Neural crest cell (in vitro differentiated cells): ENCODE measurements around the gene MINAR2. TPM values are rescaled to one million over a fixed set of nuclear protein-coding genes. Genes with fewer than 3 reads are reported as not detected.

Experiments
- DNase-seq: peaks from one replicate; pipeline ENCODE4 v3.0.0; 2021; ENCODE audit warnings: low read depth, mixed read lengths, low spot score
- H3K27ac Mint-ChIP-seq: one replicate; pipeline ENCODE4 v1.8.0; 2021; ENCODE audit warnings: mild to moderate bottlenecking, mixed read lengths; ENCODE audit not compliant: unreplicated experiment
- H3K27me3 Mint-ChIP-seq: 2 replicates; pipeline ENCODE4 v1.8.0; 2021; ENCODE audit warnings: low read depth, mild to moderate bottlenecking, mixed read lengths
- H3K36me3 Mint-ChIP-seq: 2 replicates; pipeline ENCODE4 v1.8.0; 2021; ENCODE audit warnings: low read depth, mild to moderate bottlenecking, mixed read lengths
- H3K4me1 Mint-ChIP-seq: 2 replicates; pipeline ENCODE4 v1.8.0; 2021; ENCODE audit warnings: mixed read lengths
- H3K4me3 Mint-ChIP-seq: one replicate; pipeline ENCODE4 v1.8.0; 2021; ENCODE audit warnings: mild to moderate bottlenecking, mixed read lengths
- H3K9me3 Mint-ChIP-seq: 2 replicates; pipeline ENCODE4 v1.8.0; 2021; ENCODE audit warnings: mixed read lengths
- long read RNA-seq: library from polyadenylated mRNA; unstranded; transcript quantifications from one replicate; pipeline ENCODE4 v2.0.0, GENCODE V29; 2020
- total RNA-seq: library from RNA; stranded (reverse); gene quantifications from 2 replicates; pipeline ENCODE4 v1.2.1, GENCODE V29; 2021
- TF ChIP-seq, protein P1 (sequence below): fragments of 200-600 bp; sonication (generic); conservative IDR thresholded peaks from 2 replicates; pipeline ENCODE4 v1.5.0; 2021; ENCODE audit warnings: antibody characterized with exemption, mild to moderate bottlenecking

The MINAR2 gene, protein sequence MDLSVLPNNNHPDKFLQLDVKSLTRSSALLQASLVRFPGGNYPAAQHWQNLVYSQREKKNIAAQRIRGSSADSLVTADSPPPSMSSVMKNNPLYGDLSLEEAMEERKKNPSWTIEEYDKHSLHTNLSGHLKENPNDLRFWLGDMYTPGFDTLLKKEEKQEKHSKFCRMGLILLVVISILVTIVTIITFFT
- total RNA-seq = 0.09 TPM in 1 of 2 replicates, not detected in the other
- long read RNA-seq = 0 reads

DNA sequence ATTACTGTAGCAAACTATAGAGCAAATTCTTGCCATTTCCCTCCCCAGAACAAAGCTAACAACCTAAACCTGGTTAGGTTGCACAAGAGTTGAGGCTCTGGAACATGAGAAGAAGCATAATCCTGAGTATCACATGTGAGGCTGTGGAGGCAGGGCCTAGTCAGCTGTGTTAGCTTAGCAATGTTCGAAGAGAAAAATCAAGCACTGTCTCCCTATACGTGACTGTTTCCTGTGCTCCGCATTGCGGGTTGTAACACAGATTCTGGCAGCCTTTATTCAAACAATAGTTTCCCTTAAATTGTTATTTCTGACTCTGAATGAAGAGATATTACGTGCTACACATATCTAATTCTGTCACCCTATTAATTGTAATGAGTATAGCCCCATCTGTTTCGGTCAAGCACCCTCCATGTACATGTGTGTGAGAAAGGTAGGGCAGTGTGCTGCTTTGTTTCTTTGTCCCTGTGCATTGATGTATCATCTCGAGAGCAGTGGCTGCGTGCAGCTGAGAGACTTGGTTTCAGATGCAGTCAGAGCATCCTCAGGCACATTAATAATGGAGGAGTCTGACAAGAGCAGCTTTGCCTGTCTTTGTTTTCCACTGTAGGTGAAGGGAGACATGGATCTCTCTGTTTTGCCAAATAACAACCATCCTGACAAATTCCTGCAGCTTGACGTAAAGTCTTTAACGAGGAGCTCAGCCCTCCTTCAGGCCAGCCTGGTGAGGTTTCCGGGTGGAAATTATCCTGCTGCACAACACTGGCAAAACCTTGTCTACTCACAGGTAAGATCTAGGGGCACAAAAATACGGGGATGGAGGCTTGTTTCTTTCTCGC is at the start of gene MINAR2:
Gene MINAR2, plus strand, starts transcription at position 523 of the 836 bp plus-strand sequence. Its CDS starts 97 bp downstream, at position 620.
- Mint-ChIP-seq H3K4me1 (peaks cover 10% of the 10 kb centered on the region), H3K9me3 (no peaks in the 10 kb centered on the region), H3K36me3 (no peaks in the 10 kb centered on the region), H3K4me3 (no peak within 1 kb of the TSS), H3K27ac (no peak within 1 kb of the TSS), H3K27me3 (no peaks in the 10 kb centered on the region)
- no peak for DNase-seq
- TF ChIP-seq, protein P1, sequence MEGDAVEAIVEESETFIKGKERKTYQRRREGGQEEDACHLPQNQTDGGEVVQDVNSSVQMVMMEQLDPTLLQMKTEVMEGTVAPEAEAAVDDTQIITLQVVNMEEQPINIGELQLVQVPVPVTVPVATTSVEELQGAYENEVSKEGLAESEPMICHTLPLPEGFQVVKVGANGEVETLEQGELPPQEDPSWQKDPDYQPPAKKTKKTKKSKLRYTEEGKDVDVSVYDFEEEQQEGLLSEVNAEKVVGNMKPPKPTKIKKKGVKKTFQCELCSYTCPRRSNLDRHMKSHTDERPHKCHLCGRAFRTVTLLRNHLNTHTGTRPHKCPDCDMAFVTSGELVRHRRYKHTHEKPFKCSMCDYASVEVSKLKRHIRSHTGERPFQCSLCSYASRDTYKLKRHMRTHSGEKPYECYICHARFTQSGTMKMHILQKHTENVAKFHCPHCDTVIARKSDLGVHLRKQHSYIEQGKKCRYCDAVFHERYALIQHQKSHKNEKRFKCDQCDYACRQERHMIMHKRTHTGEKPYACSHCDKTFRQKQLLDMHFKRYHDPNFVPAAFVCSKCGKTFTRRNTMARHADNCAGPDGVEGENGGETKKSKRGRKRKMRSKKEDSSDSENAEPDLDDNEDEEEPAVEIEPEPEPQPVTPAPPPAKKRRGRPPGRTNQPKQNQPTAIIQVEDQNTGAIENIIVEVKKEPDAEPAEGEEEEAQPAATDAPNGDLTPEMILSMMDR = no peak

DNA sequence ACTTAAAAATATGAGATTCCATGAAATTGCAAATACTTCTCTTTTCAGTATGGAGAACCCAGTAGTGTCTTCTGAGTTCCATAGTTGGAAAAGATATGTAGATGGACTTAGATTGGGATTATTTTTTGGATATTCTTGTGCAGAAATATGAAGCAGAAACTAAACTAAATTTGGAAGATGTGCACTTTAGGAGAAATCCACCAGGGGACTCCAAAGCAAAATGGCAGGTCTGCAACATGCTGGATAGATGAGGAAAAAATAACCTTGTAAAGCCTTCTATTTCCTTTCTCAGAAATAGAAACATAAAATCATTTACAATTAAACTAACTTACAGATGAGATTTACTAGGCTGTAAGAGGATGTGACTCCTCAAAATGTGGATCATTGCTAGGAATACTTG is 49.2 kb upstream of the MINAR2 start:
- no peaks in the 10 kb centered on the region for H3K9me3 Mint-ChIP-seq
- no peaks in the 10 kb centered on the region for H3K36me3 Mint-ChIP-seq
- TF ChIP-seq, protein P1 = peak; percentile 37
- no peak overlapping the region for H3K4me3 Mint-ChIP-seq
- H3K27ac Mint-ChIP-seq = no peak overlapping the region
- DNase-seq = no peak
- H3K27me3 Mint-ChIP-seq = no peaks in the 10 kb centered on the region
- no peaks in the 10 kb centered on the region for H3K4me1 Mint-ChIP-seq

DNA sequence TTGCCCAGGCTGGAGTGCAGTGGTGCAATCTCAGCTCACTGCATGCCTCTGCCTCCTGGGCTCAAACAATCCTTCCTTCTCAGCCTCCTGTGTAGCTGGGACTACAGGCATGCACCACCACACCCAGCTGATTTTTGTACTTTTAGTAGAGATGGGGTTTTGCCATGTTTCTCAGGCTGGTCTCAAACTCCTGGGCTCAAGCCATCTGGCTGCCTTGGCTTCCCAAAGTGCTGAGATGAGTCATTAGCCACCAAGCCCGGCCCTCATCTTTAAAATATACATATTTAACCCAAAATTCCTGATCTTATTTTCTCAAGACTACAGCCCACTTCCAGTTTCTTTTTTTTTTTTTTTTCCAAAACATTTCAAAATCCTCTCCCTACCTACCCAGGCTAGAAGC is 31.7 kb upstream of the MINAR2 start:
- H3K36me3 Mint-ChIP-seq = no peaks in the 10 kb centered on the region
- H3K9me3 Mint-ChIP-seq = no peaks in the 10 kb centered on the region
- no peak overlapping the region for H3K27ac Mint-ChIP-seq
- no peak overlapping the region for H3K4me3 Mint-ChIP-seq
- no peak for DNase-seq
- H3K27me3 Mint-ChIP-seq = no peaks in the 10 kb centered on the region
- TF ChIP-seq, protein P1 = no peak
- H3K4me1 Mint-ChIP-seq = no peaks in the 10 kb centered on the region

DNA sequence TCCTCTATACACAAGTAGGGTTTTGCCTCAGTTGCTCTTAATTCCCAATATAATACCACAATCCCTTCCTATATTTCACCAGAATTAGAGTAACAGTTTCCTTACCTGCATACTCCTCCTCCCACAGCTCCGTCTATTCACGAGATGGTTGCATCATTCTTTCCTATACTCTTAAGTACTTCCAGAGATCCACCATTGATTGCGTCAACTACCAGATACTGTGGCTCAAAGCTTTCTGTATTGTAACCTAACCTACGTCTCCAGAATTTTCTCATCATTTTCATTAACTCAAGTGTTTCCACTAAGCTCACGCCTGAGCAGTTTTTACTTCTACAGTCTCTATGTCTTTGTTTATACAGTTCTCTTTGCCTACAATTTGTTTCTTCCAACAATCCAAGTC is 31.2 kb upstream of the MINAR2 start:
- DNase-seq = no peak
- Mint-ChIP-seq H3K27ac (no peak overlapping the region), H3K36me3 (no peaks in the 10 kb centered on the region), H3K4me3 (no peak overlapping the region), H3K27me3 (no peaks in the 10 kb centered on the region), H3K4me1 (no peaks in the 10 kb centered on the region), H3K9me3 (peaks cover under 1% of the 10 kb centered on the region)
- TF ChIP-seq, protein P1 = no peak

DNA sequence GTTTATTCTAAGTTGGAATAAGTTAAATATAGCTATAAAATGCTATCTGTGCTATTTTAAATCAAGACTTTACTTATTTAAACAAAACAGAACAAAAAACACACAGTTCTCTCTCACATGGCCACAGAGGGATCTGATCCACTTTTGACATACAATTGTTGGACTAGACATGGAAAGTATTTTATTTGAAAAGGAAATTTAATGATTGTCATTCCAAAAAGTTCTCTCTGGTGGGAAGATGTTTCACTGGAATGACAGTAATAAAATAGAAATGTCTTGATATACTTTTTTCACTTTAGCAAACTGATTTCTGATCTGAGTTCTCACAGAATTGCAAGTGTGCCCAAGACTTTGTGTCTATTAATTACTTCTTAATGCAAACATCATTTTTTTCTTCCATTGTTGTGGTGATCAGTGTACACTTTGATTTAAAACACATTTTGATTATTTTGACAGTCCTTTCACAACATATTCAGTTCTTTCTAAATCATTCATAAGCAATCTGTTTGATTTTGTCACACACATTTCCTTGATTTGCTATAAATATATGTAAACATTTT is 30.1 kb upstream of the MINAR2 start:
- no peak overlapping the region for H3K4me3 Mint-ChIP-seq
- H3K36me3 Mint-ChIP-seq = no peaks in the 10 kb centered on the region
- H3K4me1 Mint-ChIP-seq = no peaks in the 10 kb centered on the region
- TF ChIP-seq, protein P1 = no peak
- H3K27ac Mint-ChIP-seq = no peak overlapping the region
- H3K27me3 Mint-ChIP-seq = no peaks in the 10 kb centered on the region
- peaks cover 6% of the 10 kb centered on the region for H3K9me3 Mint-ChIP-seq
- DNase-seq = no peak
